Panc1 (cell line): Measurements from ENCODE around the gene TCEA3.

Source experiments
- POLR2AphosphoS5 ChIP-seq: IDR thresholded peaks from 2 replicates; pipeline ENCODE4 v1.6.1; 2012; ENCODE audit warnings: mild to moderate bottlenecking, low read depth, low read length, moderate library complexity
- SIN3A ChIP-seq: IDR thresholded peaks from 2 replicates; pipeline ENCODE4 v1.6.1; 2012; ENCODE audit warnings: low read depth, mild to moderate bottlenecking, low read length, moderate library complexity, borderline replicate concordance; ENCODE audit not compliant: insufficient read depth
- TCF7L2 ChIP-seq: IDR thresholded peaks from 2 replicates; pipeline ENCODE4 v1.6.1; 2011; ENCODE audit warnings: mild to moderate bottlenecking, low read depth, low read length, inconsistent platforms
- TF ChIP-seq, protein P1 (sequence below): fragments of 450-650 bp; IDR thresholded peaks from 2 replicates; pipeline ENCODE4 v1.5.1; 2017; ENCODE audit warnings: mild to moderate bottlenecking
- TF ChIP-seq, protein P2 (sequence below), 2 experiments: IDR thresholded peaks; 2 replicates each; pipeline ENCODE4 v1.6.1; 2011 to 2012; ENCODE audit warnings: low read depth in 2 of 2, control low read depth in 1 of 2, low read length in 1 of 2, mild to moderate bottlenecking in 1 of 2, moderate library complexity in 1 of 2; ENCODE audit not compliant: insufficient read depth in 1 of 2

- TF ChIP-seq, protein P1, sequence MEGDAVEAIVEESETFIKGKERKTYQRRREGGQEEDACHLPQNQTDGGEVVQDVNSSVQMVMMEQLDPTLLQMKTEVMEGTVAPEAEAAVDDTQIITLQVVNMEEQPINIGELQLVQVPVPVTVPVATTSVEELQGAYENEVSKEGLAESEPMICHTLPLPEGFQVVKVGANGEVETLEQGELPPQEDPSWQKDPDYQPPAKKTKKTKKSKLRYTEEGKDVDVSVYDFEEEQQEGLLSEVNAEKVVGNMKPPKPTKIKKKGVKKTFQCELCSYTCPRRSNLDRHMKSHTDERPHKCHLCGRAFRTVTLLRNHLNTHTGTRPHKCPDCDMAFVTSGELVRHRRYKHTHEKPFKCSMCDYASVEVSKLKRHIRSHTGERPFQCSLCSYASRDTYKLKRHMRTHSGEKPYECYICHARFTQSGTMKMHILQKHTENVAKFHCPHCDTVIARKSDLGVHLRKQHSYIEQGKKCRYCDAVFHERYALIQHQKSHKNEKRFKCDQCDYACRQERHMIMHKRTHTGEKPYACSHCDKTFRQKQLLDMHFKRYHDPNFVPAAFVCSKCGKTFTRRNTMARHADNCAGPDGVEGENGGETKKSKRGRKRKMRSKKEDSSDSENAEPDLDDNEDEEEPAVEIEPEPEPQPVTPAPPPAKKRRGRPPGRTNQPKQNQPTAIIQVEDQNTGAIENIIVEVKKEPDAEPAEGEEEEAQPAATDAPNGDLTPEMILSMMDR, result no peak
- TF ChIP-seq TCF7L2, result no peak
- no peak for TF ChIP-seq POLR2AphosphoS5
- TF ChIP-seq, protein P2, sequence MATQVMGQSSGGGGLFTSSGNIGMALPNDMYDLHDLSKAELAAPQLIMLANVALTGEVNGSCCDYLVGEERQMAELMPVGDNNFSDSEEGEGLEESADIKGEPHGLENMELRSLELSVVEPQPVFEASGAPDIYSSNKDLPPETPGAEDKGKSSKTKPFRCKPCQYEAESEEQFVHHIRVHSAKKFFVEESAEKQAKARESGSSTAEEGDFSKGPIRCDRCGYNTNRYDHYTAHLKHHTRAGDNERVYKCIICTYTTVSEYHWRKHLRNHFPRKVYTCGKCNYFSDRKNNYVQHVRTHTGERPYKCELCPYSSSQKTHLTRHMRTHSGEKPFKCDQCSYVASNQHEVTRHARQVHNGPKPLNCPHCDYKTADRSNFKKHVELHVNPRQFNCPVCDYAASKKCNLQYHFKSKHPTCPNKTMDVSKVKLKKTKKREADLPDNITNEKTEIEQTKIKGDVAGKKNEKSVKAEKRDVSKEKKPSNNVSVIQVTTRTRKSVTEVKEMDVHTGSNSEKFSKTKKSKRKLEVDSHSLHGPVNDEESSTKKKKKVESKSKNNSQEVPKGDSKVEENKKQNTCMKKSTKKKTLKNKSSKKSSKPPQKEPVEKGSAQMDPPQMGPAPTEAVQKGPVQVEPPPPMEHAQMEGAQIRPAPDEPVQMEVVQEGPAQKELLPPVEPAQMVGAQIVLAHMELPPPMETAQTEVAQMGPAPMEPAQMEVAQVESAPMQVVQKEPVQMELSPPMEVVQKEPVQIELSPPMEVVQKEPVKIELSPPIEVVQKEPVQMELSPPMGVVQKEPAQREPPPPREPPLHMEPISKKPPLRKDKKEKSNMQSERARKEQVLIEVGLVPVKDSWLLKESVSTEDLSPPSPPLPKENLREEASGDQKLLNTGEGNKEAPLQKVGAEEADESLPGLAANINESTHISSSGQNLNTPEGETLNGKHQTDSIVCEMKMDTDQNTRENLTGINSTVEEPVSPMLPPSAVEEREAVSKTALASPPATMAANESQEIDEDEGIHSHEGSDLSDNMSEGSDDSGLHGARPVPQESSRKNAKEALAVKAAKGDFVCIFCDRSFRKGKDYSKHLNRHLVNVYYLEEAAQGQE (IDR thresholded peaks at IDR 0.05; ENCODE audit: insufficient read depth in 1 of 2, low read depth in 2 of 2, low read length in 1 of 2), result no peak
- no peak for TF ChIP-seq SIN3A
Observed at GRCh38 chr1:23462766-23463165, 38.2 kb upstream of the TCEA3 start.
